HG03097 (cell line): Measurements from ENCODE around the gene ARHGAP15.

Experiments
- ATAC-seq: cut with Tn5 transposase; IDR thresholded peaks from one replicate; pipeline ENCODE4 v1.9.1; 2021; ENCODE audit not compliant: unreplicated experiment, low FRiP score

ARHGAP15 gene

DNA sequence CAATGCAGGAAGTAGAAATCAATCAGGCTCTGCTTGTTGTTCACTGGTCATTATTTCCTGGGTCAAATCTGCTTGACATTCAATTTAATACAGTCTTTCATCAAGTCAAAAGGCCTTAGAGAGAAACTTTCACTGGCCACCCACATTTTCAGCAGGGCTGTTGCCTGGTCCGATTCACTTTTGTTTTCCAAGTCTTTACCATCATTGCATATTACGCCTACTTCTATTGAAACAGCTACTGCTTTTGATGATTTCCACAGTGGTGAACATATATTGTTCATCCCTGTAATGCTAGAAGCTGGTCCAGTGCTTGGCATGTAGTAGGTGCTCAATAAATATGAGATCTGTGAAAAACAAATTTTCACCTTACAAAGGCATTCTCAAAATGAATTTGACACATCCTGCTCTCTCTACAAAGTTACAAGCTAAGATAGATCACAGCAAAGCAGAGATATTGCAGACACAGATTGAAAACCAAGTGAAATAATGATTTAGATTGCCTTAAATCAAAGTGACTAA is 600.1 kb downstream of the ARHGAP15 start:
- ATAC-seq: no peak

DNA sequence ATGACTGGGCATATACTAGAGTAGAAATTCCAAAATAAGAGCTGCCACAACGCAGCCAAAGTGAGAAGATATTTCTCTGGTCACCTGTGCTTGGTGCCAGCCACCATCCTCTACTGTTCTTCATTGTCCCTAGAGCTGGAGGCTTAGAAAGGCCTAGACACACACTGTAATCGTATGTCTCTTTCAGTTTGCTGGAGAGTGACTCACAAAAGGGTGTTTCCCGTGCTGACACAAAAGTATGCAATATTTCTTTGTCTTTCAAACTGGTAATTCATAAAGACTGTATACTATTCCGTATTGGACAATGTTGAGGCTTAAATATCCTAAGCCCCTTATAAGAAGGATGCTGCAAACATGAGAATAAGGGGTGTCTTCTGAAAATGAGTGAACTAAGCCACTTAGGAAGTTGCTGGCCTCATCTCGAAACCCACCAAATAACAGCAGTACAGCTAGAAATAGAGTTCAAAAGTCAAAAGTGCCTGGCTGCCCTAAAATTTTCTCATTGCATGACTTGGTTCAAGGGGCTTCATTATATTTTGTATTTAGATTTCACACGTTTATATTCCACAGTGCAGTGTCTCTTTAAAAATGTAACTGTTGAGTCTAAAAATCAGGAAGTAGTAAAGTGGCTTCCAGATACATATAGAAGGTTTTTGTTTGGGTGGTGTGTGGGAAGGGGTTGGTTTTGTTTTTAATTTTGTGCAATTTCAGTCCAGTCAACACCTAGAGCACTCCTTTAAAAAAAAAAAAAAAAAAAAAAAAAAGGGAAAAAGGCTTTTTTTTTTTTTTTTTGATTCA is 601.1 kb downstream of the ARHGAP15 start:
- peak; percentile 66 for ATAC-seq

- ATAC-seq: peak; percentile 53
Observed at GRCh38 chr2:143730953-143731260, 601.7 kb downstream of the ARHGAP15 start.

DNA sequence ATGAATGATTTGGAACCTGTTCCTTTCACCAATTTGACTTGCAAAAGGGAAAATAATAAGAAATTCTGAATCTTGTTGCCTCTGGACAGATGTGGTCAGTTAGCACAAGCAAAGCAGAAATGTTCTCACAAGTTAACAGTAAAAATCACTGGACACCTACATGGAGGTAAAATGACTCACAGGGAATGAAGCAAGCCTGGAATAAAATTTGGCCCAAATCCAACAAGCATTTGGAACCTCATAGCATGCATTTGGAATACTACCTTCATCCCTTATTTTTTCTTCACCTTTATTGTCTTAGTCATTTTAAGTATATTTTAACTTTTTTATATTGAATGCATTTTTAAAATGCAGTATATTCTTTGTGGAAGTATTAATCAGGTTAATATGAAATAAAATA is 602.9 kb downstream of the ARHGAP15 start:
- ATAC-seq: no peak

- ATAC-seq: no peak
Observed at GRCh38 chr2:143732871-143733270, 603.7 kb downstream of the ARHGAP15 start.

DNA sequence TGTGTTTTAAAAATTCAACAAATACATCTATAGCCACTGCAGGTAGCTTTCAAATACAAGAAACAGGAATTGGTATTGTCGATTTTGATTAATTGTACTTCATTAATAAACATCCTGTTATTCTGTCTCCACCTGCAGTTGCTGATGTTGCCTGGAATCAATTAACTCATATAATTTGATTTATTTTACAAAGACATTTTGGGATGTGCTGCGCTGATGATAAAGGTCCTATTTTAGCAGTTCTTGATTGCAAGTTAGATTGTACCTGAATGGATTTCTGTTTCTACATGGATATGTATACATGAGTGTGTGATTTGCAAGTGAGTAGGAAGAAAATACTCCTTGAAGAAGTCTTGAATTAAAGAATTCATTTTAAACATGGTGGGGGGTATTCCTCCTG is 605.3 kb downstream of the ARHGAP15 start:
- no peak for ATAC-seq

DNA sequence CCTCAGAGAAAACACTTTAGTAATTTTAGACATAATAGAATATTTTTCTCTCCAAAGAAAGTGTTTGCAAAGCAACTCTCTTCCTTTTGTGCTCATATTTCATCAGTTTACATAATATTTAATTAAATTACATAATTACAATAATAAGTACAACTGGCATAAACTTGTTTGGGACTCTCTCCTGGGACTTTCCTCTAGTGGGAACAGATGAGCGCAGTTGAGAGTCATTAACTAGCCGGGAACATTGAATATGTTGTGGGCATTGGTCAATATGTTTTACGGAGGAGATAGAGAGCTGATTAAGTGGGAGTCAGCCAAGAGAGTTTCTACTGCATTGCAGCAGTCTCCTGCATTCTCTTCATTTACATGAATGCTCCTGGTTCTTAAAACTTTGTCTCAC is 607.7 kb downstream of the ARHGAP15 start:
- no peak for ATAC-seq

GRCh38 chr2:143740431-143740830 is 611.2 kb downstream of the ARHGAP15 start:
- no peak for ATAC-seq

- no peak for ATAC-seq
Observed at GRCh38 chr2:143741205-143741604, 612.0 kb downstream of the ARHGAP15 start.

- no peak for ATAC-seq
Observed at GRCh38 chr2:143742581-143742980, 613.4 kb downstream of the ARHGAP15 start.

DNA sequence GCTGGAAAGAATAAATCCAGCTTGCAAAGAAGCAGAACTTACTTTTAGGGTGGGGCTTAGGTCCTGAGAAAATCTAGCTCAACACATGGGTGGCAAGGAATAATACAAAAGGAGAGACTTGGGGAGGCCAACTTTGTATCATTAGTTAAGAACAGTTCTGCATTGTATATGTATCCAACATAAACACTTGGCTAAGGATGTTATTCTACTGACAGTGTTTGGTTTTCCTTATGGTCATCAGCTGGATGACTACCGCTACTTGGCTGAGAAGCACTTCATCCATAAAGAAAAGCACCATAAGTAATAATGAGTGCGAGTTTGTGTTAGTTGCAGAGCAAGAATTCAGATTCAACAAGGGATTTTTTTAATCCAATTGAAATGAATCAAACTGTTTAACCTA is 614.9 kb downstream of the ARHGAP15 start:
- no peak for ATAC-seq

DNA sequence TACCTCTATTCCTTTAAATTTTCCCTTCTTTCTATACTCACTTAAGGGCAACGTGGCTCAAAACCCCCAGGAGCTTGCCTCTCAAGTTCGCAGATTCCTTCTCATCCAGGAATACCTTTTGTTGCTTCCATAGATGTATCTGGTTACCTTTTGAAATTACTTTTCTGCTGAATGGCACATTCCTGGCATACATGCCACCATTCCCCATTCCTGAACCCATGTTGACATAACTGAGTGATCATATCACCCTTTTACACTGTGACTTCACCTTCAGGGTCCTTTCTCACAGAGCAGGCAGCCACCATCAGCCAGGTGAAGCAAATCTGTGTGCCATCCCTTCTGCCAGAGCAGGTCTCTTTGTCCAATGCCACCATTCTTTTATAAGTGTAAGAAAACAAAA is 615.8 kb downstream of the ARHGAP15 start:
- ATAC-seq: no peak

GRCh38 chr2:143754742-143755141 is 625.5 kb downstream of the ARHGAP15 start:
- ATAC-seq: no peak

DNA sequence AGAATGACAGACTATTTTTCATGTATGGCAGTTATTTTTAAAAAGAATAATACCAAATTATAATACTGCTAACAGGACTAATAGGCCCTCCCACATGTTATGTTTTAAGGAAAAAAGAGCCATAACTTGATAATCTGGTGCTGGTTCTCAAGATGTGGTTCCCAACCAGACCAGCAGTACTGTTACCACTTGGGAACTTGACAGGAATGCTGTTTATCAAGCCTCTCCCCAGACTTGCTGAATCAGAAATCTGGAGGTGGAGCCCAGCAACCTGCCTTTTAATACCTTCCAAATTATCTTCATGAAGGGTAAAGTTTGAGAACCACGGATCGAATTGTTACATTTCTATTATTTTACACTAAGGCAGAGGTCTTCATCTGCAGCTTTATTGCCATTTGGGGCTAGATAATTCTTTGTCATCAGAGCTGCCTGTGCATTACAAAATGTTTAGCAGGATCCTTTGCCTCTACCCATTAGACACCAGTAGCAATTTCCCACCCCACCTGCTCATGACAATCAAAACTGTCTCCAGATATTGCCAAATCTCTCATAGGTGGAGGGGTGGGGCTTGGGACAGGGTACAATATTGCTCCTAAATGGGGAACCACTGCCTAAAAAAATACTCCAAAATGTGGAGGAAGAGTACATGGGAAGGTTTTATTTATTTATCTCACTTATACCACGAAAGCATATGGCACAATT is 629.6 kb downstream of the ARHGAP15 start:
- no peak for ATAC-seq

- no peak for ATAC-seq
Observed at GRCh38 chr2:143759455-143759854, 630.2 kb downstream of the ARHGAP15 start.

GRCh38 chr2:143762176-143762928 is 633.1 kb downstream of the ARHGAP15 start:
- no peak for ATAC-seq

GRCh38 chr2:143764261-143764660 is 635.0 kb downstream of the ARHGAP15 start:
- no peak for ATAC-seq

- ATAC-seq: no peak
Observed at GRCh38 chr2:143764706-143765105, 635.5 kb downstream of the ARHGAP15 start.

- ATAC-seq: no peak
Observed at GRCh38 chr2:143768991-143769390, 639.8 kb downstream of the ARHGAP15 start.

GRCh38 chr2:143771939-143772338 is 642.7 kb downstream of the ARHGAP15 start:
- ATAC-seq: no peak

DNA sequence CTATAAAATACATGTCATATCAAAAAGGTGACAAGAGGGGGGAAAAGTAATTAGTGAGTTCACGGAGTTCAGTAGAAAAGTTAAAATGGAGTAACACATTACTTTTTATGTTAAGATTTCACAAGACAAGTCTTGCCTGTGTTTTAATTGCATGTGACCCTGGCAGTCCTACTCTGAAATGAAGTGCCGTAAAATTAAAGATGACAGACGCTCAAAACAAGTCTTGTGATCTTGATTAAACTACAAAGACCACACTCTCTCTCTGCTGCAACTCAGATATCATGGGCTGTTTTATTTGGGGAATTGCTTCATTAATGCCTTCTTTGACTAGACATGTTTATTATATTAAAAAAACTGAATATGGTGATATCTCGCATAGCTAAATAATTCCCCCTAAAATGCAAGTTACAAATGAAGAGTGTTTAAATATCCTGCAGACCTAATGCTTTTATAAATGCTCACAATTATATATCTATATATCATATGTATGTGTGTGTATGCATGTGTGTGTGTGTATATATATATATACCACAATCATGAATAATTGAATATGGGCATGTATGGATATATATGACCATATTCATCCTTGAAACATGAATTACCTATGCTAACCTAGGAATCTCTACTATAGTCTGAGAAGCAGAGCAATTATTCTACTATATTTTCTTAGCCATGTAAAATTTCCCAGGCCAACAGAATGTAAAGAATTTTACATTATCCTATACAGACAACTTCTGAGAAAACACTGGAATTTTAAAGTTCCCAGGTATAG is 647.5 kb downstream of the ARHGAP15 start:
- no peak for ATAC-seq
